ENCODE data around the gene SRGAP3.

DNA sequence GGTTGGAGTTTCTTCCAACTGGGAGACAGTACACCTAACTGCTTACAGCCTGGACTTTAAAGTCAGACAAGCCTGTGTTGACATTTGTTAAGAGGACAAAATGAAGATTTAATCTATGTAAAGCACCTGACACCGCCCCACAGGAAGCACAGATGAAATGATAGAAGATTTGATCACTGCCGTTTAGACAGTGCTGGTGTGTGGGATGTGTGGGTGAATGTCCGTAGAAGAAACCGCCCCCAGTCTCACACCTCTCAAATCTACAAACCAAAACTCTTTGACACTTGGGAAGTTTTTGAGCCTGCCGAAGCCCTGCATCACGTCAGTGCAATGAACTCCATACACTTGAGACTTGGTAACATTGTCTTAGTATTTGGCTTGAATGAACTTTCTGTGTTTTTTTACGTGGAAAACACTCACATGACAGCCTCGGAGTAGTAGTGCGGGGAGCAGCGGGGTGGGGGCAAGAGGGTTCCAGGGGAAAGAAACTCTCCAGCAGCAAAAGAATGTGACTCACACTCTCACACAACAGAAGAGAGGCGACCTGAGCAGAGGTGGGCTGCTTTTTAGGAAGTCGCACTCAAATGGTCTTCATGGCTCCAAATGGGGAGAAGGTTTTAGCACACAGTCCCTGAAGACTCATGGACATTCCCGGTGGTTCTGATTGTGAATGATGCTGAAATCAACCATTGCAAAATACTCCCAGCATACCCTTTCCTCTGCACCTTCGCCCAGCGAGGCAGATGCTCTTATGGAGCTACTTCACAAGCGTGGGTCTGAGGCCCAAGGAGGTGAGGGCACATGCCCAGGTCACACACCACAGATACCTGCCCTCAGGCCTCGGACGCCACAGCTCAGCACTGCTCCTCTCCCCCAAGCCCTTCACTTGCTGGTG, 79.2 kb downstream of the SRGAP3 start:
- TF ChIP-seq EP300 (IDR thresholded peaks at IDR 0.05) (no peak), CTCF (IDR thresholded peaks at IDR 0.05) (no peak), POLR2A (IDR thresholded peaks at IDR 0.05) (no peak)

Data from gastroesophageal sphincter (tissue), 3 donors.